Sciatic nerve (tissue), 2 donors: ENCODE measurements around the gene TLR9. TPM values are rescaled to one million over a fixed set of nuclear protein-coding genes. Genes with fewer than 3 reads are reported as not detected.
"Not testable (repeated sequence)": the region's sequence is repeated elsewhere in the genome, so short reads cannot be mapped to it uniquely, and the experiment has no call there.

Experiments used
- ATAC-seq: fragments of 200-7000 bp; cut with Tn5 transposase; one replicate; pipeline ENCODE4 v1.9.1; 2020; ENCODE audit warnings: mild to moderate bottlenecking, moderate library complexity
- DNase-seq: peaks from one replicate; pipeline ENCODE4 v3.0.0-alpha.2; 2020; ENCODE audit warnings: low spot score
- intact Hi-C: fragments of 100-400 bp; cut with DNase I; formaldehyde crosslinking; loops from one replicate; pipeline ENCODE4 v1.14.2; 2022
- total RNA-seq: library from RNA; stranded (reverse); fragmentation: NEBNext Ultra II Directional; extraction: Animal tissue kit (Norgen Biotek cat#: 25700); gene quantifications from one replicate; pipeline ENCODE4 v1.2.1, GENCODE V29; 2021
- donor health status: DM: no; HTN: no; CAD: no.
- donor health status: DM: no; HTN: no; CAD: no.

Gene TLR9
- total RNA-seq, 1 donor from 2014 or later = 1.1 TPM

DNA sequence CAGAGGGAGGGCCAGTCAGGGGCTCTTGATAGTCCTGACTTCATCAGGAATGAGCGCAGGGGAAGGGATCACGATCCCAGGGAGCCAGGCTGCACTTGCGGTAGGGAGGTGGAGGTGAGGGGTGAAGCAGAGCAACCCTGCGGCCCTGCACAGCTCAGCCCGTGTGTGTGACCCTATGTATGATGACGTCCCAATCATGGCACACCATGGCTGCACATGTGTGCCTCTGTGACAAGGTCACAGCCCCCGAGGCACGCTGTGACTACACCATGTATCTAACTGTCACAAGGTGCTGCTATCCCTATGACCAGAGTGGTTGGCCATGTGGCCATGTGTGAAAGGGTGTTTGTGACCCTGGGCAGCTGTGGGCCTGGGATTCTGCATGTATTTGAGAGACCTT, 40.8 kb downstream of the TLR9 start:
- intact Hi-C loops = no loop called here
- ATAC-seq (no peak), DNase-seq (peak; percentile 35)

DNA sequence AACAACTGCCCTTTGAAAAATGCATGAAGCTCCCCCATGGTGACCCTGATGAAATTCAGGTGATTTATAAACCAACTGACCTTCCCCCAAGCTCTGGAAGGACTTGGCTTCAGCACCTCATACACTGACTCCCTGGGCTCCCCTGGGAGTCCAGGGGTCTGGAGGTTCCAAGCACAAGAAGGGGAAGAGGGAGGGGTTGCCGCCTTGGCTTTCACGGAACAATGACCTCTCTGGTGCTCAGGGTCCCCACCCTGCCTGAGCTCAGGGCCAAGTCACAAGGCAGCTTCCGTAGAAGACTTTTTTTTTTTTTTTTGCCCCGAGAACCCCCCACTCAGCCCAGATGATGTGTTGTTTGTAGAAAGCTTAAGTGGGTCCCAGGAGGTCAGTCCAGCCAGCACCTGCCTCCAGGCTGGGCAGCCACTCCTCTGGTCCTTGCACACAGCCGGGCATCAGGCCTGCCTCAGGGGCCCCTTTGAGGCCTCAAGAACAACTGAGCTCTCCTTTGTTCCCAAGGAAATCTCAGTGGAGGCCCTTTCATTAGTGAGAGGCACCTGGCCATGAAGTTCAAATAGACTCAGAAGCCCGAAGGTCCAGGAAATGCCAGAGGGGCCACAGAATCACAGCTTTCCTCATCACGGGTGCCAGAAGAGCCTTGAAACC, 41.5 kb downstream of the TLR9 start:
- ATAC-seq = peak; percentile 50
- DNase-seq = peak; percentile 36
- intact Hi-C loops = no loop called here

GRCh38 chr3:52182691-52183090, 42.8 kb downstream of the TLR9 start:
- DNase-seq = no peak
- intact Hi-C loops = no loop called here

DNA sequence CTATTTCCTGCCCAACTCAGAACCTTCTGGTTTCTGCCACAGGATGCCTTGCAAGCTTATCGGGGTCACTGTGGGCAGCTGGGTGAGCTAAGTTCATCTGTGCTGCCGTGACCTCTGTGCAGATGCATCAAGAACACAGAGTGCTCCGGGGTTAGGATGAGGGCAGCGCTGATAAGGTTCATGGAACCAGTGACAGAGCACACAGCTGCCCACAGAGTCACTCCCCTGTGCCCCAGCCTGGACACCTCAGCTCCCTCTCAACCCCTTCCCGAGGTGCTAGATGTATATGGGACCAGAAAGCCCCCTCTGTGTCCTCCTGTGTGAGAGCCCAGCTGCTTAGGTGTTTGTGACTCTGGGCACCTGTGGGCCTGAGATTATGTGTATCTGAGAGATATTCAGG, 43.2 kb downstream of the TLR9 start:
- ATAC-seq = no peak
- DNase-seq = no peak

More at GRCh38 chr3:52182691-52183090, 42.8 kb downstream of the TLR9 start:
- no peak for ATAC-seq

GRCh38 chr3:52181543-52181942, 43.9 kb downstream of the TLR9 start:
- DNase-seq (no peak), ATAC-seq (peak; percentile 42)

More for the DNA sequence above, 43.2 kb downstream of the TLR9 start:
- intact Hi-C loops = no loop called here

DNA sequence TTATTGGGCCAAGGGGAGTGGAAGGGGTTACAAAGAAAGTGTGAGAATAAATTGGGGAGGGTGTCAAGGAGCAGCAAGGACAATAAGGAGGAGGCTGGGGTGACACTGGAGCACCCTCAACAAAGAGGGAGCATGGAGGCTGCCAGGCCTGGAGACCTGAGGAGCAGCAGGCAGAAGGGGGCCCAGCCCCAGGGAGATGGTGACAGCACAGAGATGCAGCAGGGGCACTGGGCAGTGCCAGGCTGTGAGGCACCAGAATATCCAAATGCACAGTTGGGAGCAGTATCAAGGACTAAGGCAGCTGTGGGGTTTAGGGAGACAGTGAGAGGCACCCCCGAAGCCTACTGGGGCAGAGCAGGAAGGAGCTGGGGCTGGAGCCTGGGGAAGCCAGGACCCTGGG, 46.9 kb downstream of the TLR9 start:
- no peak for DNase-seq
- intact Hi-C loops = no loop called here
- no peak for ATAC-seq

More at GRCh38 chr3:52181543-52181942, 43.9 kb downstream of the TLR9 start:
- intact Hi-C loops = no loop called here

DNA sequence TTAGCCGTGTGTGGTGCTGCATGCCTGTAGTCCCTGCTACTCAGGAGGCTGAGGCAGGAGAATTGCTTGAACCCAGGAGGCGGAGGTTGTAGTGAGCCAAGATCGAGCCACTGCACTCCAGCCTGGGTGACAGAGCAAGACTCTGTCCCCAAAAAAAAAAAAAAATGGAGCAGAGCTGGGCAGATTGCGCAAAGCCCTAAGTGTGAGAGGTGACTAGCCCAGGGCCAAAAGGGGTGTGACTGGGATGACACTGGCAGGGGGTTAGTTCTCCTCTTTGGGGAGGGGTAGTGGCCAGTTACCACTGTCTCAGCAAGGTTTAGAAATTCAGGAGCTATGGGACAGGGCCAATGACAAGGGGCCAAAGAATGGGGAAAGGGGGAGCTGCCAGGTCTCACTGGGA, 47.3 kb downstream of the TLR9 start:
- DNase-seq, intact Hi-C loops, ATAC-seq: not testable (repeated sequence)

GRCh38 chr3:52177701-52178042, 47.8 kb downstream of the TLR9 start:
- peak; percentile 37 for DNase-seq
- intact Hi-C loops = no loop called here
- no peak for ATAC-seq

- intact Hi-C loops = no loop called here
- DNase-seq = peak; percentile 45
- no peak for ATAC-seq
These were observed 48.3 kb downstream of the TLR9 start for GRCh38 chr3:52176951-52177700.

- no peak for ATAC-seq
- DNase-seq = peak; percentile 35
- intact Hi-C loops = no loop called here
These were observed 49.2 kb downstream of the TLR9 start for GRCh38 chr3:52176180-52176752.

DNA sequence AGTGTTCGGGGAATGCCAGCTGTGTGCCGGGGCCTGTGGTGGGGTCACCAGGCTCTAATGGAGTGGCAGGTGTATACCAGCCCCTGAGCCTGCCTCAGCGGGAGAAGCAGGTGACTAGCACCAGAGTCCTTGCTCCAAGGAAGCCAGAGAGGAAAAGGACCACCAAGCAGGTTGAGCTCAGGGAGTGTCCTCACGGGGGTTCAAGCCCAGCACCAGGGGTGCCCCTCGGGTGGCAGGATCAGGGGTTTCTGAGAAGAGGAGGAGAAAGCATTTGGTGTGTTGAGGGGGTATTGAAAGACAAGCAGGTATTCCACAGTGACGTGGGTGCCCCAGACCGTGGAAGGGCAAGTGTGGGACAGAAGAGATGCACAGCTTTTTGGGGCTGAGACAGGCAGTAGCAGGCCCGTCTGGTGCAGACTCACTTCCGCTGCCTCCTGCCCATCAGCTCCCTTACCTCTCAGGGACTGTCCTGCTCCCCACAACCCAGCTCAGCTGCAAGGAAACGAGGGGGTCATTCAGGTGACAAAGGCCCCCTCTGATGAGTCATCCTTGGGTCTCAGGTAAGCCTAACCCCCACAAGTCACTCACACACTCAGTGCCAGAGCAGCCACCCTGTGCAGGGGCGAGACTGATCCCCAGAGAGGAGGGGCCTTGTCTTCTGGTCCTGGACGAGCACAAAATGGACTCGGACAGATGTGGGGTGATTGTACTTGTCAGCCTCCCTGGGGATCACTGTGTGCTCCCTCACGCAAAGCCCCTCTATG, 49.8 kb downstream of the TLR9 start:
- DNase-seq (no peak), ATAC-seq (no peak)
- intact Hi-C loops = no loop called here

DNA sequence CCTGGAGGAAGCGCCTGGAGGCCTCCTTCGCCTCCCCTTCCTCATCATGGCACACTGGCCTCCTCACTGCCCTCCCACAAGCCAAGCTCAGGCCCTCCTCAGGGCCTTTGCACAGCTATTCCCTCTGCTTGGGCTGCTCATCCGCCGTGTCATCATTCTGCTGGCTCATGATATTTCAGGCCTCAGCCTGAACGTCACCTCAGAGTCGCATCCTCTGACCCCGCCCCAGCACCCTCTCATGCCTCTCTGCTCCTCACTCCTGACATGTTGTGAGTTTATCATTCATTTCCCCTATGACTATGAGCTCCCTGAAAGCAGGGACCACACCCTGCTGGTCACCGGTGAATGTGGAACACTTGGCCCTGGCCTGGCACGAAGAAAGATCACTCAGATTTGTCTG, 50.5 kb downstream of the TLR9 start:
- ATAC-seq (no peak), DNase-seq (no peak)
- intact Hi-C loops = no loop called here

- no peak for DNase-seq
- intact Hi-C loops = no loop called here
- no peak for ATAC-seq
These were observed 52.3 kb downstream of the TLR9 start for GRCh38 chr3:52173101-52173500.

DNA sequence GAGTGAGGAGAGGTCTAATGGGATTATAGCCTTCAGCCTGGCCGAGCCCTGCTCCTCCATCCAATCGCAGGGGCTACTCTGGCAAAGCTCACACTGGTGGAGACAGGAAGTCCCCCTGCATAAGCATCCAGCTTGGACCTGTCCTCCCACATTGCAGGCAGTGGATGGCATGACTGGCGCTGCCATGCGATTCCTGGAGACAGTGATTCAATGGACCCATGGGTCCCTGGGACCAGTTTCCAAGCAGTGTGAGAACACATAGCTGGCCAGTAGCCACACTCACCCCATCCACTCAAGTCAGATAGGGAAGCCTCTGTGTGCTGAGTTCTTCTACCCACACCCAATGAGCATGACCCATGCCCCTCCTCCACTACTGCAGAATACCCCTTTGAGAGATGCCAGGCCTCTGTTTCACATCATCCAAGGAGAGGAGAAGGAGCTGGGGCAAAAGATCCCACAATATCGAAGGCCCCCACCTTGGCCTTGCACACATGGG, 53.1 kb downstream of the TLR9 start:
- peak; percentile 30 for ATAC-seq
- intact Hi-C loops = no loop called here
- DNase-seq = no peak

GRCh38 chr3:52171514-52172261, 53.8 kb downstream of the TLR9 start:
- intact Hi-C loops = no loop called here
- DNase-seq (no peak), ATAC-seq (peak; percentile 16)
